Activated B cell treated with CpG ODN at 0.5 μM for 24 hours (primary cell): ENCODE measurements around the gene HOXA5. TPM values are rescaled to one million over a fixed set of nuclear protein-coding genes. Genes with fewer than 3 reads are reported as not detected.
A peak's percentile ranks its signal among the peaks of the same experiment; 100 is the strongest.

Source experiments
- ATAC-seq: fragments of 200-7000 bp; cut with Tn5 transposase; one replicate; pipeline ENCODE4 v1.10.0; 2021; ENCODE audit warnings: low read depth, mild to moderate bottlenecking, moderate library complexity
- CTCF ChIA-PET: fragments of 350-600 bp; sonication (Branson Sonifier 250); formaldehyde crosslinking; loops from one replicate; lab custom pipeline; 2021; ENCODE audit warnings: antibody characterized with exemption; lab: Charles Lee
- POLR2A ChIA-PET: fragments of 350-600 bp; sonication (Branson Sonifier 250); formaldehyde crosslinking; loops from one replicate; lab custom pipeline; 2021; ENCODE audit warnings: antibody characterized with exemption; lab: Charles Lee
- DNase-seq: peaks from one replicate; pipeline ENCODE4 v3.0.0; 2022
- H3K27ac Mint-ChIP-seq: one replicate; pipeline ENCODE4 v1.8.0; 2020; ENCODE audit warnings: mixed read lengths
- H3K27me3 Mint-ChIP-seq: one replicate; pipeline ENCODE4 v1.8.0; 2021; ENCODE audit warnings: mixed read lengths
- H3K36me3 Mint-ChIP-seq: one replicate; pipeline ENCODE4 v1.8.0; 2021; ENCODE audit warnings: low read depth, mixed read lengths
- H3K4me1 Mint-ChIP-seq: one replicate; pipeline ENCODE4 v1.8.0; 2021; ENCODE audit warnings: mixed read lengths
- H3K4me3 Mint-ChIP-seq: one replicate; pipeline ENCODE4 v1.8.0; 2020; ENCODE audit warnings: mild to moderate bottlenecking, mixed read lengths
- H3K9me3 Mint-ChIP-seq: one replicate; pipeline ENCODE4 v1.8.0; 2020; ENCODE audit warnings: mixed read lengths
- intact Hi-C: fragments of 100-400 bp; cut with micrococcal nuclease; formaldehyde crosslinking; loops from one replicate; pipeline ENCODE4 v1.15.1; 2024
- total RNA-seq: library from RNA; stranded (reverse); gene quantifications from 2 replicates; pipeline ENCODE4 v1.2.3, GENCODE V29; 2022
- TF ChIP-seq, protein P1 (sequence below): fragments of 200-600 bp; IDR thresholded peaks from one replicate; pipeline ENCODE4 v1.8.0; 2022; ENCODE audit warnings: antibody characterized with exemption, mild to moderate bottlenecking

HOXA5 gene
- total RNA-seq, 1 donor from 2014 or later: not detected

DNA sequence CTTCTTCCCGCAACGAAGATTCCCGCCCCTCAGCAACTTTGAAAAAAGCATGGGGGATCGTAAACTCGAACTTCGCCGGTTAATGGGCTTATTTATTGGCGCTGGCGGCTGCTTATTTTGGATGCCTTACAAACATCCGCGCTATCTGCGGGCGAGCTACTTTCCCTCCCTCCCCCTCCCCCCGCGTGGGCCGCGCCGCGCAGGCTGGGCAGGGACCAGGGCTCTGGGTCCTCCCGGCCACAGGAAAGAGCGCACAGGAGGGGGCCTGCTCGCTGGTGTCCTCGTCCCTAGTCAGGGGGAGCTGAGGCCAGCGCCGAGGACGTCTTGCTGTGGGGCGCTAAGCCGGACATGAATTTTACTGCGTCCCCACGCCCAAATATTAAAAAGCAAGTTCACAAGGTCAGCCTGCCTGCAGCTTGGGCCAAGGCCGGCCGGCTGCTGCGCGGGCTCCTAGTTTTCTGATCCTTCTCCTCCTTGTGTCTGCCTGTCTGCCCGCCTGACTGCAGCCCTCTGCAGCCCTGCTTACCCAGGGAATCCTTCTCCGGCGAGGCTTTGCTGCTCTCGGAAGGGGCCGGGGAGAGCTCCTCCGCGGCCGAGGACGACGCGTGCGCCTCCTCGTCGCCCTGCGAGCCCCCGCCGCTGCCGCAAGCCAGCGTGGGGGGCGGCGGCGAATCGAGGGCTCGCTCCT is 29.5 kb upstream of the HOXA5 start:
- DNase-seq (no peak), ATAC-seq (peak; percentile 32)
- ChIA-PET POLR2A (interaction anchor here (1.7 kb wide), 1 partner anchor 10 kb away, joined by 6 read pairs; no protein-coding TSS in a partner anchor), CTCF (interaction anchor here (2.0 kb wide), 1 partner anchor 803 kb away, joined by 6 read pairs; no protein-coding TSS in a partner anchor)
- no peaks in the 10 kb centered on the region for H3K9me3 Mint-ChIP-seq
- H3K4me3 Mint-ChIP-seq: peak overlapping the region; percentile 55
- TF ChIP-seq, protein P1, sequence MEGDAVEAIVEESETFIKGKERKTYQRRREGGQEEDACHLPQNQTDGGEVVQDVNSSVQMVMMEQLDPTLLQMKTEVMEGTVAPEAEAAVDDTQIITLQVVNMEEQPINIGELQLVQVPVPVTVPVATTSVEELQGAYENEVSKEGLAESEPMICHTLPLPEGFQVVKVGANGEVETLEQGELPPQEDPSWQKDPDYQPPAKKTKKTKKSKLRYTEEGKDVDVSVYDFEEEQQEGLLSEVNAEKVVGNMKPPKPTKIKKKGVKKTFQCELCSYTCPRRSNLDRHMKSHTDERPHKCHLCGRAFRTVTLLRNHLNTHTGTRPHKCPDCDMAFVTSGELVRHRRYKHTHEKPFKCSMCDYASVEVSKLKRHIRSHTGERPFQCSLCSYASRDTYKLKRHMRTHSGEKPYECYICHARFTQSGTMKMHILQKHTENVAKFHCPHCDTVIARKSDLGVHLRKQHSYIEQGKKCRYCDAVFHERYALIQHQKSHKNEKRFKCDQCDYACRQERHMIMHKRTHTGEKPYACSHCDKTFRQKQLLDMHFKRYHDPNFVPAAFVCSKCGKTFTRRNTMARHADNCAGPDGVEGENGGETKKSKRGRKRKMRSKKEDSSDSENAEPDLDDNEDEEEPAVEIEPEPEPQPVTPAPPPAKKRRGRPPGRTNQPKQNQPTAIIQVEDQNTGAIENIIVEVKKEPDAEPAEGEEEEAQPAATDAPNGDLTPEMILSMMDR: no peak
- H3K27ac Mint-ChIP-seq: no peak overlapping the region
- peaks cover 54% of the 10 kb centered on the region for H3K27me3 Mint-ChIP-seq
- intact Hi-C loops: loop anchor here (1.0 kb wide), 2 partner anchors 11 to 22 kb away; no protein-coding TSS in a partner anchor
- peaks cover 20% of the 10 kb centered on the region for H3K4me1 Mint-ChIP-seq
- H3K36me3 Mint-ChIP-seq: no peaks in the 10 kb centered on the region

DNA sequence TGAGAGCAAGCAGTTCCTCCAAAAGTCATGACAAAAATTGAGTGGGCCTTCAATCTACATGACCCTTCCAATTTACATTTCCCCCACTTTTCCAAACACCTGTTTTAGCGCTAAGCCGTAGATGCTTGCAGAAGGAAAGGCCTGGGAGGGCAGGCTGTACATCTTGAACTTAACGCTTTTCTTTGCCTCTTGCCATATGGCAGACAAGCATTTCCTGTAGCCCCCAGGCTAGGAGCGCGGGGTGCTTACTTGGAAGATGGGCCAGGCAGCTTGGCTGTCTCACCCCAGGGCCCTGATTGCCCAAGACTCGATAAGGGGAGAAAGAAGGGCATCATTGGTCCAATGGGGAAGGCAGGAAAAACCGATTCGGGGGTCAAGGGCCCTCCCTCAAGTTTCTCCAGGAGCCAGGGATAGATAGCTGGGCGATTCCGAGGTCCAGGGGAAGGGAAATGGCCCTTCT is 28.9 kb upstream of the HOXA5 start:
- TF ChIP-seq, protein P1: no peak
- H3K4me1 Mint-ChIP-seq: peaks cover 20% of the 10 kb centered on the region
- DNase-seq: peak; percentile 15
- H3K9me3 Mint-ChIP-seq: no peaks in the 10 kb centered on the region
- peaks cover 53% of the 10 kb centered on the region for H3K27me3 Mint-ChIP-seq
- CTCF ChIA-PET: interaction anchor here (2.0 kb wide), 1 partner anchor 803 kb away, joined by 6 read pairs; no protein-coding TSS in a partner anchor
- no peak for ATAC-seq
- H3K36me3 Mint-ChIP-seq: no peaks in the 10 kb centered on the region
- H3K4me3 Mint-ChIP-seq: peak overlapping the region; percentile 44
- no peak overlapping the region for H3K27ac Mint-ChIP-seq
- intact Hi-C loops: no loop called here
- POLR2A ChIA-PET: interaction anchor here (1.7 kb wide), 1 partner anchor 11 kb away, joined by 6 read pairs; no protein-coding TSS in a partner anchor

DNA sequence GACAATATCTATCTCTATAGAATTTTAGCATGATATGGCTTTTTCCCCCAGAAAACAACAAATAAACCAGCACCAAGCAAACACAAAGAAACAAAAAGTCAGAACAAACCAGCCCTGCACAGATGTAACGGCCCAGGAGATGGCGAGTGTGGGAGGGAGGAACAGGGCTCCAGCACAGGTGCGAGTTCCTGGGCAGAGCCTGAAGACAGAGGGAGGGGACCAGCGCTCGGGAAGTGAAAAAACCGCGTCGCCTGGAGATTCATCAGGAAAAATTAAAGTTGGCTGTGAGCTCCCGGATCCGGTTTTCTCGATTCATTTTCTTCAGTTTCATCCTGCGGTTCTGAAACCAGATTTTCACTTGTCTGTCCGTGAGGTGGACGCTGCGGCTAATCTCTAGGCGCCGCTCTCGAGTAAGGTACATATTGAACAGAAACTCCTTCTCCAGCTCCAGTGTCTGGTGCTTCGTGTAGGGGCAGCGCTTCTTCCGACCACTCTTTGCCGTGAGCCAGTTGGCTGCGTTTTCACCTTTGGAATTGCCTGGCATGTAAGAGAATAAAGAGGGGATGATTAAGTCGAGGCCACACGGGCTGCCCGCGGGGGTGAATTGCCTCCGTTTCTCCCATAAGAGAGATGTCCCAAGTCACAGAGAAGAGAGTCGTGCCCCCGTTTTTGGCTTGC is 28.3 kb upstream of the HOXA5 start:
- Mint-ChIP-seq H3K4me1 (peaks cover 20% of the 10 kb centered on the region), H3K27me3 (peaks cover 58% of the 10 kb centered on the region), H3K9me3 (no peaks in the 10 kb centered on the region), H3K4me3 (peak overlapping the region; percentile 62), H3K36me3 (no peaks in the 10 kb centered on the region), H3K27ac (peak overlapping the region; percentile 50)
- ChIA-PET CTCF (interaction anchor here (2.0 kb wide), 1 partner anchor 802 kb away, joined by 6 read pairs; no protein-coding TSS in a partner anchor), POLR2A (interaction anchor here (1.5 kb wide), 1 partner anchor 19 kb away, joined by 3 read pairs; no protein-coding TSS in a partner anchor)
- ATAC-seq: no peak
- intact Hi-C loops: no loop called here
- TF ChIP-seq, protein P1: no peak
- DNase-seq: peak; percentile 18

DNA sequence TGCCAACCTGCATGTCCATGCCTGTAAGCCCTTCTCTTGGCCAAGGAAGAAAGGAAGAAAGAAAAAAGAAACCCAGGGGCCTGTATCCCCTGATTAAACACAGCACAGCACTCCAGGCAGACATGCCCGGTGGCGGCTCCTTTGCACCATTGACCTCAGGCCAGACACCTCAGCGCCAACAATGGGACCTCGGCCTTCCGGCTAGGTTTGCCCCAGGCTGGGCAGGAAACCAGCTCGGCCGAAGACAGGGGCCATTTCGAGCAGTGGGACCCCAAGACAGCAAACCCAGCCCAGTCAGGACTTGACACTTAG is 27.8 kb upstream of the HOXA5 start:
- ChIA-PET POLR2A (interaction anchor here (1.5 kb wide), 1 partner anchor 19 kb away, joined by 3 read pairs; no protein-coding TSS in a partner anchor), CTCF (interaction anchor here (2.0 kb wide), 1 partner anchor 802 kb away, joined by 6 read pairs; no protein-coding TSS in a partner anchor)
- H3K27ac Mint-ChIP-seq: peak overlapping the region; percentile 36
- no peaks in the 10 kb centered on the region for H3K36me3 Mint-ChIP-seq
- TF ChIP-seq, protein P1: no peak
- intact Hi-C loops: no loop called here
- no peak overlapping the region for H3K4me3 Mint-ChIP-seq
- DNase-seq: peak; percentile 18
- no peak for ATAC-seq
- H3K4me1 Mint-ChIP-seq: peaks cover 20% of the 10 kb centered on the region
- H3K9me3 Mint-ChIP-seq: no peaks in the 10 kb centered on the region
- peaks cover 58% of the 10 kb centered on the region for H3K27me3 Mint-ChIP-seq
